K562 (cell line): Measurements from ENCODE around the gene FCSK. TPM values are rescaled to one million over a fixed set of nuclear protein-coding genes. Genes with fewer than 3 reads are reported as not detected.

Experiments
- CREM ChIP-seq: IDR thresholded peaks from 2 replicates; pipeline ENCODE4 v1.6.1; 2014; ENCODE audit warnings: antibody characterized with exemption, low read depth
- CTBP1 ChIP-seq: fragments of 450-650 bp; IDR thresholded peaks from 2 replicates; pipeline ENCODE4 v1.6.1; 2016; ENCODE audit warnings: borderline replicate concordance
- DACH1 ChIP-seq: fragments of 450-650 bp; IDR thresholded peaks from 2 replicates; pipeline ENCODE4 v1.6.1; 2018; ENCODE audit not compliant: partially characterized antibody
- DLX4 ChIP-seq: fragments of 250-450 bp; sonication (Bioruptor Pico); IDR thresholded peaks from 2 replicates; pipeline ENCODE4 v1.6.1; 2021; ENCODE audit warnings: mild to moderate bottlenecking
- GATAD2A ChIP-seq: fragments of 450-650 bp; IDR thresholded peaks from 2 replicates; pipeline ENCODE4 v1.6.1; 2017
- KDM2B ChIP-seq: fragments of 250-450 bp; sonication (Bioruptor Pico); IDR thresholded peaks from 2 replicates; pipeline ENCODE4 v1.8.0; 2021; ENCODE audit warnings: mild to moderate bottlenecking, moderate library complexity
- NCOA2 ChIP-seq, 2 experiments: fragments of 450-650 bp; IDR thresholded peaks; 2 replicates each; pipeline ENCODE4 v1.6.1; 2018; ENCODE audit warnings: mild to moderate bottlenecking in 2 of 2, moderate library complexity in 1 of 2; ENCODE audit not compliant: partially characterized antibody in 2 of 2
- NFXL1 ChIP-seq: fragments of 450-650 bp; formaldehyde crosslinking; IDR thresholded peaks from 2 replicates; pipeline ENCODE4 v1.4.0; 2021; ENCODE audit warnings: mild to moderate bottlenecking
- POLR2AphosphoS5 ChIP-seq: IDR thresholded peaks from 2 replicates; pipeline ENCODE4 v1.6.1; 2011; ENCODE audit warnings: mild to moderate bottlenecking, low read depth, low read length, moderate library complexity; ENCODE audit not compliant: control insufficient read depth, insufficient read depth
- POLR3G ChIP-seq: IDR thresholded peaks from 2 replicates; pipeline ENCODE4 v1.6.1; 2011; ENCODE audit not compliant: insufficient read length, insufficient replicate concordance; ENCODE audit errors: extremely low read depth
- SAFB2 ChIP-seq: fragments of 200-400 bp; formaldehyde crosslinking; IDR thresholded peaks from 2 replicates; pipeline ENCODE4 v1.6.1; 2018; ENCODE audit warnings: borderline replicate concordance, low read length, low read depth, moderate library complexity; ENCODE audit not compliant: severe bottlenecking
- SMAD2 ChIP-seq: fragments of 150-350 bp; IDR thresholded peaks from 2 replicates; pipeline ENCODE4 v1.6.1; 2014; ENCODE audit warnings: low read depth, mild to moderate bottlenecking, low read length
- ZBTB7A ChIP-seq: IDR thresholded peaks from 2 replicates; pipeline ENCODE4 v1.6.1; 2011; ENCODE audit warnings: low read depth, mild to moderate bottlenecking, low read length, moderate library complexity, borderline replicate concordance; ENCODE audit not compliant: control insufficient read depth
- ZKSCAN3 ChIP-seq: fragments of 250-450 bp; sonication (Bioruptor Pico); IDR thresholded peaks from 2 replicates; pipeline ENCODE4 v1.4.0; 2020
- ZNF507 ChIP-seq: conservative IDR thresholded peaks from 2 replicates; pipeline ENCODE4 v1.6.1; 2017; ENCODE audit warnings: missing genetic modification characterization, missing compliant biosample characterization
- ZNF644 ChIP-seq: fragments of 200-800 bp; sonication (Bioruptor generic); IDR thresholded peaks from 2 replicates; pipeline ENCODE4 v1.6.1; 2016; ENCODE audit warnings: low read depth, missing genetic modification characterization, missing compliant biosample characterization
- ZSCAN29 ChIP-seq: fragments of 450-650 bp; IDR thresholded peaks from 2 replicates; pipeline ENCODE4 v1.6.1; 2017
- polyA plus RNA-seq, 8 experiments: library from polyadenylated mRNA; depleted of rRNA in 4 of 8; stranded (reverse) in 5 of 8; unstranded in 3 of 8; fragments of >200 nt; fragmentation: Nextera tagmentation in 2 of 8; fragmentation: Illumina TruSeq in 1 of 8; extraction: Ambion mirVana in 2 of 8; extraction: Trizol in 1 of 8; gene quantifications; 2 replicates each; pipeline versions ENCODE4 v1.2.1 to v1.2.3, GENCODE V29; 2011 to 2014; ENCODE audit warnings: inconsistent platforms in 1 of 8, missing spikeins in 1 of 8
- total RNA-seq, 7 experiments: library from RNA; depleted of rRNA in 6 of 7; stranded (reverse); fragments of >200 nt in 6 of 7; fragmentation: Illumina TruSeq in 2 of 7; extraction: Trizol in 2 of 7; gene quantifications; 2 replicates each; pipeline versions ENCODE4 v1.2.1 to v1.2.3, GENCODE V29; 2011 to 2021; ENCODE audit warnings: low replicate concordance in 1 of 7
- TF ChIP-seq, protein P1 (sequence below): fragments of 450-650 bp; IDR thresholded peaks from 2 replicates; pipeline ENCODE4 v1.6.1; 2014; ENCODE audit warnings: low read depth, mild to moderate bottlenecking, moderate library complexity, borderline replicate concordance
- TF ChIP-seq, protein P2 (sequence below): fragments of 450-650 bp; IDR thresholded peaks from one replicate; pipeline ENCODE4 v1.6.1; 2018; ENCODE audit warnings: mild to moderate bottlenecking, moderate library complexity; ENCODE audit not compliant: partially characterized antibody
- TF ChIP-seq, protein P3 (sequence below): fragments of 450-650 bp; IDR thresholded peaks from 2 replicates; pipeline ENCODE4 v1.6.1; 2017; ENCODE audit warnings: antibody characterized with exemption, mild to moderate bottlenecking

Gene FCSK
- total and polyA plus RNA-seq, 9 of the 15 experiments (the other 6 are each of a cell fraction or from before 2014, with no cell fraction given), result 0.92 to 18.6 (median 8.3) TPM

- TF ChIP-seq, protein P1, sequence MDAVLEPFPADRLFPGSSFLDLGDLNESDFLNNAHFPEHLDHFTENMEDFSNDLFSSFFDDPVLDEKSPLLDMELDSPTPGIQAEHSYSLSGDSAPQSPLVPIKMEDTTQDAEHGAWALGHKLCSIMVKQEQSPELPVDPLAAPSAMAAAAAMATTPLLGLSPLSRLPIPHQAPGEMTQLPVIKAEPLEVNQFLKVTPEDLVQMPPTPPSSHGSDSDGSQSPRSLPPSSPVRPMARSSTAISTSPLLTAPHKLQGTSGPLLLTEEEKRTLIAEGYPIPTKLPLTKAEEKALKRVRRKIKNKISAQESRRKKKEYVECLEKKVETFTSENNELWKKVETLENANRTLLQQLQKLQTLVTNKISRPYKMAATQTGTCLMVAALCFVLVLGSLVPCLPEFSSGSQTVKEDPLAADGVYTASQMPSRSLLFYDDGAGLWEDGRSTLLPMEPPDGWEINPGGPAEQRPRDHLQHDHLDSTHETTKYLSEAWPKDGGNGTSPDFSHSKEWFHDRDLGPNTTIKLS, result peak; percentile 97; the same call in 1 of the 2 replicates
- TF ChIP-seq CTBP1, result peak; percentile 98
- TF ChIP-seq SAFB2, result no peak
- TF ChIP-seq ZKSCAN3 (CRISPR knock-in tag), result no peak
- TF ChIP-seq, protein P2, sequence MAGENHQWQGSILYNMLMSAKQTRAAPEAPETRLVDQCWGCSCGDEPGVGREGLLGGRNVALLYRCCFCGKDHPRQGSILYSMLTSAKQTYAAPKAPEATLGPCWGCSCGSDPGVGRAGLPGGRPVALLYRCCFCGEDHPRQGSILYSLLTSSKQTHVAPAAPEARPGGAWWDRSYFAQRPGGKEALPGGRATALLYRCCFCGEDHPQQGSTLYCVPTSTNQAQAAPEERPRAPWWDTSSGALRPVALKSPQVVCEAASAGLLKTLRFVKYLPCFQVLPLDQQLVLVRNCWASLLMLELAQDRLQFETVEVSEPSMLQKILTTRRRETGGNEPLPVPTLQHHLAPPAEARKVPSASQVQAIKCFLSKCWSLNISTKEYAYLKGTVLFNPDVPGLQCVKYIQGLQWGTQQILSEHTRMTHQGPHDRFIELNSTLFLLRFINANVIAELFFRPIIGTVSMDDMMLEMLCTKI, result no peak
- peak; percentile 99 for TF ChIP-seq ZBTB7A
- TF ChIP-seq, protein P3, sequence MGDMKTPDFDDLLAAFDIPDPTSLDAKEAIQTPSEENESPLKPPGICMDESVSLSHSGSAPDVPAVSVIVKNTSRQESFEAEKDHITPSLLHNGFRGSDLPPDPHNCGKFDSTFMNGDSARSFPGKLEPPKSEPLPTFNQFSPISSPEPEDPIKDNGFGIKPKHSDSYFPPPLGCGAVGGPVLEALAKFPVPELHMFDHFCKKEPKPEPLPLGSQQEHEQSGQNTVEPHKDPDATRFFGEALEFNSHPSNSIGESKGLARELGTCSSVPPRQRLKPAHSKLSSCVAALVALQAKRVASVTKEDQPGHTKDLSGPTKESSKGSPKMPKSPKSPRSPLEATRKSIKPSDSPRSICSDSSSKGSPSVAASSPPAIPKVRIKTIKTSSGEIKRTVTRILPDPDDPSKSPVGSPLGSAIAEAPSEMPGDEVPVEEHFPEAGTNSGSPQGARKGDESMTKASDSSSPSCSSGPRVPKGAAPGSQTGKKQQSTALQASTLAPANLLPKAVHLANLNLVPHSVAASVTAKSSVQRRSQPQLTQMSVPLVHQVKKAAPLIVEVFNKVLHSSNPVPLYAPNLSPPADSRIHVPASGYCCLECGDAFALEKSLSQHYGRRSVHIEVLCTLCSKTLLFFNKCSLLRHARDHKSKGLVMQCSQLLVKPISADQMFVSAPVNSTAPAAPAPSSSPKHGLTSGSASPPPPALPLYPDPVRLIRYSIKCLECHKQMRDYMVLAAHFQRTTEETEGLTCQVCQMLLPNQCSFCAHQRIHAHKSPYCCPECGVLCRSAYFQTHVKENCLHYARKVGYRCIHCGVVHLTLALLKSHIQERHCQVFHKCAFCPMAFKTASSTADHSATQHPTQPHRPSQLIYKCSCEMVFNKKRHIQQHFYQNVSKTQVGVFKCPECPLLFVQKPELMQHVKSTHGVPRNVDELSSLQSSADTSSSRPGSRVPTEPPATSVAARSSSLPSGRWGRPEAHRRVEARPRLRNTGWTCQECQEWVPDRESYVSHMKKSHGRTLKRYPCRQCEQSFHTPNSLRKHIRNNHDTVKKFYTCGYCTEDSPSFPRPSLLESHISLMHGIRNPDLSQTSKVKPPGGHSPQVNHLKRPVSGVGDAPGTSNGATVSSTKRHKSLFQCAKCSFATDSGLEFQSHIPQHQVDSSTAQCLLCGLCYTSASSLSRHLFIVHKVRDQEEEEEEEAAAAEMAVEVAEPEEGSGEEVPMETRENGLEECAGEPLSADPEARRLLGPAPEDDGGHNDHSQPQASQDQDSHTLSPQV, result peak; percentile 96
- peak; percentile 42 for TF ChIP-seq GATAD2A
- peak; percentile 100 for TF ChIP-seq DACH1
- peak in 1 of 2 experiments; percentile 92 for TF ChIP-seq NCOA2 (IDR thresholded peaks at IDR 0.05; ENCODE audit: partially characterized antibody in 2 of 2)
- TF ChIP-seq CREM, result peak; percentile 86
- TF ChIP-seq SMAD2, result no peak
- TF ChIP-seq NFXL1 (CRISPR knock-in tag), result no peak
- TF ChIP-seq POLR2AphosphoS5, result peak; percentile 98
- no peak for TF ChIP-seq KDM2B (CRISPR knock-in tag)
- TF ChIP-seq DLX4, result no peak
- no peak for TF ChIP-seq POLR3G
- no peak for TF ChIP-seq ZNF507 (tag)
- TF ChIP-seq ZSCAN29, result no peak
- no peak; the same call in 1 of the 2 replicates for TF ChIP-seq ZNF644 (tag)
Observed at GRCh38 chr16:70428178-70428998, 26.0 kb upstream of the FCSK start (continued).
